H1 (cell line): ENCODE results near the gene FAM227B. TPM values are rescaled to one million over a fixed set of nuclear protein-coding genes. Genes with fewer than 3 reads are reported as not detected.

ENCODE experiments used
- ATF3 ChIP-seq: IDR thresholded peaks from 2 replicates; pipeline ENCODE4 v1.6.1; 2011; ENCODE audit warnings: low read depth, mild to moderate bottlenecking, low read length; ENCODE audit not compliant: insufficient read depth
- BACH1 ChIP-seq: IDR thresholded peaks from 2 replicates; pipeline ENCODE4 v1.6.1; 2012; ENCODE audit warnings: low read length, improper control_type of control experiment
- BRCA1 ChIP-seq: IDR thresholded peaks from 2 replicates; pipeline ENCODE4 v1.6.1; 2012; ENCODE audit warnings: low read depth, low read length, improper control_type of control experiment
- CBX5 ChIP-seq: fragments of 300-800, 300-1000 bp; sonication (generic); IDR thresholded peaks from 2 replicates; pipeline ENCODE4 v1.7.1; 2016; ENCODE audit warnings: antibody characterized with exemption, low read length, low read depth
- CEBPB ChIP-seq: IDR thresholded peaks from 2 replicates; pipeline ENCODE4 v1.6.1; 2012; ENCODE audit warnings: low read depth, low read length
- GTF2F1 ChIP-seq: IDR thresholded peaks from 2 replicates; pipeline ENCODE4 v1.6.1; 2012; ENCODE audit warnings: low read depth, low read length, improper control_type of control experiment, borderline replicate concordance
- KDM1A ChIP-seq: fragments of 200-600, 300-600 bp; sonication (generic); IDR thresholded peaks from 2 replicates; pipeline ENCODE4 v1.7.1; 2016; ENCODE audit warnings: mild to moderate bottlenecking, low read length, borderline replicate concordance
- KDM5A ChIP-seq: fragments of 200-600 bp; IDR thresholded peaks from 2 replicates; pipeline ENCODE4 v1.7.1; 2012; ENCODE audit warnings: mild to moderate bottlenecking, low read length, inconsistent platforms, mixed read lengths
- PHF8 ChIP-seq: fragments of 200-600 bp; sonication (generic); conservative IDR thresholded peaks from 2 replicates; pipeline ENCODE4 v1.7.1; 2012; ENCODE audit warnings: low read depth, mild to moderate bottlenecking, inconsistent platforms, low read length, moderate library complexity
- POLR2A ChIP-seq, 2 experiments: IDR thresholded peaks; 1 replicate in 1 of 2; 2 replicates in 1 of 2; pipeline ENCODE4 v1.6.1; 2011; ENCODE audit warnings: low read depth in 2 of 2, low read length in 2 of 2, mild to moderate bottlenecking in 2 of 2; ENCODE audit errors: control extremely low read depth in 1 of 2
- RFX5 ChIP-seq: IDR thresholded peaks from 2 replicates; pipeline ENCODE4 v1.6.1; 2011; ENCODE audit warnings: low read depth, low read length, improper control_type of control experiment, borderline replicate concordance
- SAP30 ChIP-seq: fragments of 300-600 bp; sonication (generic); IDR thresholded peaks from 2 replicates; pipeline ENCODE4 v1.7.1; 2012; ENCODE audit warnings: low read length, moderate library complexity, mild to moderate bottlenecking, inconsistent platforms; ENCODE audit not compliant: insufficient read depth, insufficient replicate concordance
- SIN3A ChIP-seq, 2 experiments: IDR thresholded peaks in 1 of 2; conservative IDR thresholded peaks in 1 of 2; 2 replicates each; pipeline ENCODE4 v1.6.1; 2011 to 2012; ENCODE audit warnings: low read length in 2 of 2, improper control_type of control experiment in 1 of 2, low read depth in 1 of 2, mild to moderate bottlenecking in 1 of 2
- polyA plus RNA-seq, 7 experiments: library from polyadenylated mRNA; depleted of rRNA in 3 of 7; stranded (reverse) in 5 of 7; unstranded in 2 of 7; fragments of >200 nt in 5 of 7; fragments of 200-250 nt in 2 of 7; gene quantifications; 1 replicate in 5 of 7; 2 replicates in 1 of 7; 4 replicates in 1 of 7; pipeline versions ENCODE4 v1.2.1 to v1.2.3, GENCODE V29; 2011 to 2013; ENCODE audit warnings: missing spikeins in 2 of 7, mixed read lengths in 2 of 7
- total RNA-seq: library from RNA; stranded (reverse); fragmentation: NEBNext Ultra II Directional; extraction: Animal tissue kit (Norgen Biotek cat#: 25700); gene quantifications from 2 replicates; pipeline ENCODE4 v1.2.1, GENCODE V29; 2021

The FAM227B gene
- total and polyA plus RNA-seq, 2 of the 8 experiments (the other 6 are each of a cell fraction or from before 2014, with no cell fraction given), result 4.0 to 6.5 TPM

GRCh38 chr15:49620658-49621368 lies at the start of gene FAM227B, which contains the start of gene DTWD1 (continued):
- TF ChIP-seq ATF3, result no peak
- TF ChIP-seq SAP30, result no peak
- peak; percentile 70 for TF ChIP-seq BRCA1
- no peak for TF ChIP-seq CBX5
- TF ChIP-seq GTF2F1, result 0 out of 2 replicates have a peak, but pooled peaks have one; percentile 38
- TF ChIP-seq CEBPB, result peak; percentile 95
- TF ChIP-seq BACH1, result peak; percentile 87
- TF ChIP-seq RFX5, result no peak
- peak; percentile 93 for TF ChIP-seq PHF8
- TF ChIP-seq KDM5A, result peak; percentile 72; the same call in 1 of the 2 replicates
- peak; percentile 85 to 90 for TF ChIP-seq POLR2A (IDR thresholded peaks at IDR 0.05; ENCODE audit: control extremely low read depth in 1 of 2, low read depth in 2 of 2, low read length in 2 of 2)
- TF ChIP-seq KDM1A, result peak; percentile 54; the same call in 1 of the 2 replicates
- TF ChIP-seq SIN3A (conservative IDR thresholded peaks at IDR 0.05 in 1 of 2, IDR thresholded peaks at IDR 0.05 in 1 of 2; ENCODE audit: low read depth in 1 of 2, low read length in 2 of 2), result peak; percentile 29 to 96; a peak in 2 of 4 replicates
